ENCODE data around the gene ZCCHC2.

GRCh38 chr18:62571037-62571436 lies 48.2 kb downstream of the ZCCHC2 start:
- TF ChIP-seq CHD2 (IDR thresholded peaks at IDR 0.05; ENCODE audit: low read depth, low read length) (no peak), ZBTB33 (CRISPR knock-in tag; IDR thresholded peaks at IDR 0.05) (no peak), NFE2L1 (CRISPR knock-in tag; IDR thresholded peaks at IDR 0.05; ENCODE audit: borderline replicate concordance) (no peak), ZFP1 (CRISPR knock-in tag; IDR thresholded peaks at IDR 0.05) (no peak)
